GM18868 (cell line): Measurements from ENCODE around the gene TMED4.
A peak's percentile ranks its signal among the peaks of the same experiment; 100 is the strongest.
"Not testable (repeated sequence)": the region's sequence is repeated elsewhere in the genome, so short reads cannot be mapped to it uniquely, and the experiment has no call there.

Experiments used
- ATAC-seq: cut with Tn5 transposase; IDR thresholded peaks from one replicate; pipeline ENCODE4 v1.9.1; 2021; ENCODE audit warnings: mild to moderate bottlenecking, moderate library complexity; ENCODE audit not compliant: unreplicated experiment

The TMED4 gene

DNA sequence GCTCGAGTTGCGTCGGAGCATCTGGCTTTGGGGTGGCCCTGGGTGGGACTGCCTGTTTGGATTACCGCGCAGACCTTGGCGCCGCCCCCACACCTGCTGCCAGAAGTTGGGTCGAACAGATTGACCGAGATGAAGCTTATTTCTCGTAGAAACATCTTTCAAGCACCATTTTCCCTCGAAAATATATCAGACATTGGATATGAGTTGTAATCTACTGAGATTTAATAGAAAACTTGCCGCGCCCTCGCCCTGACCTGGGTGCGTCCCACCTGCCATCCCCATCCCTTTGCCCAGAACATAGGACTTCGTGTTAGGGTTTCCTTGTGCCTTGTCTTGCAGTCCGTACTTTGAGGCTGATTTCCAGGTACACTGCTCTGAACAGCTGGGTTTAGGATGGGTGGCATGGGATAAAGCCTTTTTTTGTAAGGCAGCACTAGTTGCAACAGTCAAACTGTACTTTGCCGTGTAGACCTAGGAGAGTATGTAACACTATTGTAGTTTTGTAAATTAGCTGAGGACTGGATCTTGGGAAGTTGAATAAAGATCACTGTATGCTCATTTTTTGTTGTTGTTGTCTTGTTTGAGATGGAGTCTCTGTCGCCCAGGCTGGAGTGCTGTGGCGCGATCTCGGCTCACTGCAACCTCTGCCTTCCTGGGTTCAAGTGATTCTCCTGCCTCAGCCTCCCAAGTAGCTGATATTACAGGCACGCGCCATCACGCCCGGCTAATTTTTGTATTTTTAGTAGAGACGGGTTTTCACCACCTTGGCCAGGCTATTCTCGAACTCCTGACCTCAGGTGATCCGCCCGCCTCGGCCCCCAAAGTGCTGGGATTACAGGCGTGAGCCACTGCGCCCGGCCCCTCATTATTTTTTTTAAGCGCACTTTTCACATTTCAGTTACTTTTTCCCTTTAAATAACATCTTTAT lies 25.4 kb upstream of the TMED4 start:
- no peak for ATAC-seq

GRCh38 chr7:44606341-44607140 lies 24.5 kb upstream of the TMED4 start, which contains the start of gene OGDH:
TSS of gene OGDH (plus strand) at chr7:44606627. CDS start at chr7:44624344, 17,717 bp downstream.
- peak; percentile 93 for ATAC-seq

DNA sequence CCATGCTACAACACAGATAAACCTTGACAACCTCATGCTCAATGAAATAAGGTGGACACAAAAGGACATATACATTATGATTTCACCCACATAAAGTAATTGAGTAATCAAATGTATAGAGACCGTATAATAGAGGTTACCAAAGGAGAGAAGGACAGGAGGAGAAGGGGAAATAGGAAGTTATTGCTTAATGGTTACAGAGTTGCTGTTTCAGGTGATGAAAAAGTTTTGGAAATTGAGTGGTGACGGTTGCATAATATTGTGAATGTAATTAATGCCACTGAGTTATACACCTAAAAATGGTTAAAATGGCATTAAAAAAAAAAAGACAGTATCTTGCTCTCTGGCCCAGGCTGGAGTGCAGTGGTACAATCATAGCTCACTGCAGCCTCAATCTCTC lies 22.9 kb upstream of the TMED4 start:
- ATAC-seq: no peak

DNA sequence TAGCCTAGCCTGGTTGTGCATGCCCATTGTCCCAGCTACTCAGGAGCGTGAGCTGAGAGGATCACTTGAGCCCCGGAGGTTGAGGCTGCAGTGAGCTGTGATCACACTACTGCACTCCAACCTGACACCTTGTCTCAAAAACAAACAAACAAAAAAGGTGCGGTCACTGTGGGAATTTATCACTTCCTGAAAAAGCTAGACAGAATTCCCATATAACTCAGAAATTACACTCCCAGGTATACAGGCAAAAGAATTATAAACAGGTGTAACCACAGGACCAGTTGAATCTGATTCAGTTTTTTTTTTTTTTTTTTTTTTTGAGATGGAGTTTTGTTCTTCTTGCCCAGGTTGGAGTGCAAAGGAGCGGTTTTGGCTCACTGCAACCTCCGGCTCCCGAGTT lies 21.2 kb upstream of the TMED4 start:
- no peak for ATAC-seq

DNA sequence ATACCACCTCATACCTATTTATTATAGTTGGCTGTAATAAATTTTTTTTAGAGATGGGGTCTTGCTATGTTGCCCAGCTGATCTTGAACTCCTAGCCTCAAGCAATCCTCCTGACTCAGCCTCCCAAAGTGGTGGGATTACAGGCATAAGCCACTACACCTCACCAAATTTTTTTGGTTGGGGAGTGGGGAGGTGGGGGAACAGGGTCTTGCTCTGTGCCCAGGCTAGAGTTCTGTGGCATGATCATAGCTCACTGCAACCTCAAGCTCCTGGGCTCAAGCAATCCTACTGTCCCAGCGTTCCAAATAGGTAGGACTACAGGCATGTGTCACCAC lies 20.5 kb upstream of the TMED4 start:
- ATAC-seq: no peak

- ATAC-seq: no peak
Observed at GRCh38 chr7:44599222-44599621, 17.2 kb upstream of the TMED4 start.

DNA sequence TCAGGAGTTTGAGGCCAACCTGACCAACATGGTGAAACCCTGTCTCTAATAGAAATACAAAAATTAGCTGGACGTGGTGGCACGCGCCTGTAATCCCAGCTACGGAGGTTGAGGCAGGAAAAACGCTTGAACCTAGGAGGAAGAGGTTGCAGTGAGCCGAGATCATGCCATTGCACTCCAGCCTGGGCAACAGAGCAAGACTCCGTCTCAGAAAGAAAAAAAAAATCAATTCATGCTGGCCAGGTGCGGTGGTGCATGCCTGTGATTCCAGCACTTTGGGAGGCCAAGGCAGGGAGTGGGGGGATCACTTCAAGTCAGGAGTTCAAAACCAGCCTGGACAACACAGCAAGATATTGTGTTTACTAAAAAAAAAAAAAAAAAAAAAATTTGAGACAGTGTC lies 15.2 kb upstream of the TMED4 start:
- ATAC-seq: not testable (repeated sequence)

- no peak for ATAC-seq
Observed at GRCh38 chr7:44595934-44596635, 14.1 kb upstream of the TMED4 start.

- ATAC-seq: no peak
Observed at GRCh38 chr7:44590910-44591309, 8.9 kb upstream of the TMED4 start.

DNA sequence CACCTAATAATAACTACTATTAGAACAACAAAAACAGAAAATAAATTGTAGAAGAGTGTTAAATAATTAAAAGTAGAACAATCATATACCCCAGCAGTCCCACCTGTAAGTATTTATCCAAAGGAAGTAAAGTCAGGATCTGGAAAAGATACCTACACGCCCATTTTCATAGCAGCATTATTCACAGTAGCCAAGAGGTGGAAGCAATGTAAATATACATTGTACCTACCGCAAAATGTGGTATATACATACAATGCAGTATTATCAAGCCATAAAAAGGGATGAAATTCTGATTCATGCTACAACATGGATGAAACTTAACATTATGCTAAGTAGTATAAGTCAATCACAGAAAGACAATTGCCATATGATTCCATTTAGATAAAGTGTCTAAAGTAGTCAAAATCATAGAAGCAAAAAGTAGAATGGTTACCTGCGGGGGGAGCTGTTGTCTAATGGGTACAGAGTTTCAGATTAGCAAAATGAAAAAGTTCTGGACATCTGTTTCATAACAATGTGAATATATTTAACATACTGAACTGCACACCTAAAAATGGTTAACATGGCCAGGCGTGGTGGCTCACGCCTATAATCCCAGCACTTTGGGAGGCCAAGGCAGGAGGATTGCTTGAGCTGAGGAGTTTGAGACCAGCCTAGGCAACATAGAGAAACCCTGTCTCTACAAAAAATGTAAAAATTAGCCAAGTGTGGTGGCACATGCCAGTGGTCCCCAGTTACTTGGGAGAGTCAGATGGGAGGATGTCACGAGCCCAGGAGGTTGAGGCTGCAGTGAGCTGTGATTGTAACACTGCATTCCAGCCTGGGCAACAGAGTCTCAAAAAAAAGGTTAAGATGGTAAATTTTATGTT lies 6.0 kb upstream of the TMED4 start:
- no peak for ATAC-seq

GRCh38 chr7:44583146-44583865 lies 1.3 kb upstream of the TMED4 start:
- no peak for ATAC-seq

GRCh38 chr7:44580945-44581878 lies 819 bp downstream of the TMED4 start:
- peak; percentile 27 for ATAC-seq

- ATAC-seq: no peak
Observed at GRCh38 chr7:44576228-44576627, 5.8 kb downstream of the TMED4 start.

GRCh38 chr7:44575054-44575453 lies 7.0 kb downstream of the TMED4 start:
- no peak for ATAC-seq

GRCh38 chr7:44574287-44574872 lies 7.7 kb downstream of the TMED4 start:
- no peak for ATAC-seq

- peak; percentile 92 for ATAC-seq
Observed at GRCh38 chr7:44573464-44574286, 8.4 kb downstream of the TMED4 start, which contains the start of gene DDX56. TSS of gene DDX56 (minus strand) at chr7:44573908. CDS start at chr7:44573895, 13 bp downstream.

DNA sequence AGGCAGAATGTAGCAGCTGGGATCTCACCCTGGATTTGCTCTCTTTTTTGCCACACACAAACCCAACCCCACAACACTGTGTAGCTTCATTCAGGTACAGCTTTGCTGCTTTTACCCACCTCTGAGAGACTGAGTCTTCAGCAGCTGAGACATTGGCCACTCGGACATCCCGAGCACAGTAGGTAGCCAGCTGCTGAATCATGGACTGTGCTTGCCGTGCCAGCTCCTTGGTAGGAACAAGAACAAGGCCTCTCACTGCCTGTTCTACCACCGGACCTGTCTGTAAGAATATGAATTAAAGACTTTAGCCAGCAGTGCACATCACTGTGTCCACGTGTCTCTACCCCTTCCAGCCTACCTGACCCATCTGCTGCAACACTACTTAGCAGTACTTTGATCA lies 9.3 kb downstream of the TMED4 start:
- ATAC-seq: no peak
